Endothelial cell of umbilical vein (primary cell): ENCODE measurements around the gene VAV2. TPM values are rescaled to one million over a fixed set of nuclear protein-coding genes. Genes with fewer than 3 reads are reported as not detected.

Experiments used
- BruUV-seq: library from RNA; stranded (reverse); fragments of 400-500 nt; replicated peaks from 2 replicates; lab custom pipeline; 2021; lab: Mats Ljungman, UMichigan
- CTCF ChIA-PET: fragments of 300-600, 350-600 bp; sonication (Branson Sonifier 250); formaldehyde crosslinking; loops from one replicate; lab custom pipeline; 2021; ENCODE audit warnings: antibody characterized with exemption, inconsistent platforms; lab: Charles Lee
- POLR2A ChIA-PET: fragments of 300-600, 350-600 bp; sonication (Branson Sonifier 250); formaldehyde crosslinking; loops from one replicate; lab custom pipeline; 2021; ENCODE audit warnings: antibody characterized with exemption, inconsistent platforms; lab: Charles Lee
- DNase-seq: peaks from one replicate; pipeline ENCODE4 v3.0.0-alpha.2; 2011; ENCODE audit warnings: low read depth, low spot score
- FAIRE-seq: peaks from 2 replicates; lab custom pipeline; 2011; peaks lifted over from hg19 to GRCh38; lab: Jason Lieb, UNC
- H2AFZ ChIP-seq: 2 replicates; pipeline ENCODE4 v1.6.0; 2012; ENCODE audit warnings: low read depth, low read length, control low read depth, inconsistent platforms
- H3K27ac ChIP-seq: 2 replicates; pipeline ENCODE4 v1.5.1; 2011; ENCODE audit warnings: low read depth, mild to moderate bottlenecking, control low read depth, low read length, moderate library complexity; ENCODE audit not compliant: insufficient read depth
- H3K27me3 ChIP-seq, 2 experiments: 2 replicates each; pipeline versions ENCODE4 v1.6.0 to v1.6.1; 2011; ENCODE audit warnings: low read length in 2 of 2, mixed read lengths in 1 of 2; ENCODE audit not compliant: control insufficient read depth in 2 of 2, insufficient read depth in 2 of 2
- H3K36me3 ChIP-seq, 2 experiments: 2 replicates in 1 of 2; 3 replicates in 1 of 2; pipeline ENCODE4 v1.5.1; 2011; ENCODE audit warnings: low read length in 2 of 2, mild to moderate bottlenecking in 1 of 2, moderate library complexity in 1 of 2; ENCODE audit not compliant: control insufficient read depth in 2 of 2, insufficient read depth in 2 of 2; ENCODE audit errors: extremely low read depth in 1 of 2
- H3K4me1 ChIP-seq: 3 replicates; pipeline ENCODE4 v1.5.1; 2011; ENCODE audit warnings: mild to moderate bottlenecking, low read length; ENCODE audit not compliant: control insufficient read depth, insufficient read depth; ENCODE audit errors: extremely low read depth
- H3K4me2 ChIP-seq: 2 replicates; pipeline ENCODE4 v1.6.1; 2011; ENCODE audit warnings: low read length, control low read depth, mixed read lengths; ENCODE audit not compliant: insufficient read depth
- H3K4me3 ChIP-seq, 3 experiments: fragments of 200-600 bp in 1 of 3; sonication (generic), shearing (Covaris generic) in 1 of 3; replicated peaks in 1 of 3; 2 replicates each; pipeline ENCODE4 v1.5.1; 2011 to 2016; ENCODE audit warnings: control low read depth in 3 of 3, low read length in 3 of 3, mild to moderate bottlenecking in 2 of 3, inconsistent platforms in 1 of 3, low read depth in 1 of 3, moderate library complexity in 1 of 3; ENCODE audit not compliant: insufficient read depth in 1 of 3
- H3K79me2 ChIP-seq: 2 replicates; pipeline ENCODE4 v1.6.0; 2012; ENCODE audit warnings: low read length, inconsistent platforms; ENCODE audit not compliant: control insufficient read depth, insufficient read depth
- H3K9ac ChIP-seq: replicated peaks from 2 replicates; pipeline ENCODE3; 2011; ENCODE audit warnings: low read length, control low read depth; ENCODE audit not compliant: insufficient read depth; ENCODE audit errors: extremely low read depth
- H3K9me1 ChIP-seq: replicated peaks from 3 replicates; pipeline ENCODE4 v1.6.0; 2011; ENCODE audit warnings: mild to moderate bottlenecking, low read length; ENCODE audit not compliant: control insufficient read depth, insufficient read depth; ENCODE audit errors: extremely low read depth
- H3K9me3 ChIP-seq: replicated peaks from 2 replicates; pipeline ENCODE4 v1.5.1; 2012; ENCODE audit warnings: low read length, inconsistent platforms; ENCODE audit not compliant: control insufficient read depth, insufficient read depth
- H4K20me1 ChIP-seq: replicated peaks from 2 replicates; pipeline ENCODE3; 2011; ENCODE audit warnings: mild to moderate bottlenecking, low read length; ENCODE audit not compliant: control insufficient read depth, insufficient read depth; ENCODE audit errors: extremely low read depth
- EZH2 ChIP-seq: IDR thresholded peaks from 2 replicates; pipeline ENCODE4 v1.6.1; 2012; ENCODE audit warnings: borderline replicate concordance, low read depth, mild to moderate bottlenecking, moderate library complexity, low read length, inconsistent platforms; ENCODE audit not compliant: severe bottlenecking
- MYC ChIP-seq: IDR thresholded peaks from one replicate; pipeline ENCODE4 v1.6.1; 2011; ENCODE audit warnings: mild to moderate bottlenecking, low read depth, low read length
- POLR2A ChIP-seq: IDR thresholded peaks from 2 replicates; pipeline ENCODE4 v1.6.1; 2012; ENCODE audit warnings: low read depth, mild to moderate bottlenecking, control low read depth, low read length
- POLR2AphosphoS5 ChIP-seq: IDR thresholded peaks from 2 replicates; pipeline ENCODE4 v1.6.1; 2012; ENCODE audit warnings: low read depth, mild to moderate bottlenecking, control low read depth, low read length, moderate library complexity; ENCODE audit not compliant: insufficient read depth
- dilution Hi-C: fragments of 300-500 bp; cut with MboI; formaldehyde crosslinking; loops from one replicate; pipeline ENCODE4 v1.15.0; 2019; ENCODE audit warnings: low sequenced_read_pairs; ENCODE audit not compliant: extremely low pct_ligation_motif_present
- intact Hi-C: fragments of 100-400 bp; cut with micrococcal nuclease; formaldehyde crosslinking; loops from one replicate; pipeline ENCODE4 v1.10.0; 2022
- polyA plus RNA-seq, 4 experiments: library from polyadenylated mRNA; depleted of rRNA in 3 of 4; stranded (reverse) in 3 of 4; unstranded in 1 of 4; fragments of >200 nt; gene quantifications; 2 replicates each; pipeline versions ENCODE4 v1.2.1 to v1.2.3, GENCODE V29; 2011 to 2012; ENCODE audit warnings: missing spikeins in 1 of 4
- total RNA-seq: library from RNA; stranded (reverse); gene quantifications from 2 replicates; pipeline ENCODE4 v1.2.3, GENCODE V29; 2021
- TF ChIP-seq, protein P1 (sequence below), 2 donors: IDR thresholded peaks; 1 replicate in 1 of 2; 2 replicates in 1 of 2; pipeline ENCODE4 v1.5.1; 2011; ENCODE audit warnings: low read length in 2 of 2, mild to moderate bottlenecking in 2 of 2, moderate library complexity in 2 of 2, control low read depth in 1 of 2, inconsistent platforms in 1 of 2, low read depth in 1 of 2; ENCODE audit not compliant: insufficient read depth in 1 of 2; ENCODE audit errors: extremely low read depth in 1 of 2
- TF ChIP-seq, protein P2 (sequence below): IDR thresholded peaks from 2 replicates; pipeline ENCODE4 v1.6.1; 2011; ENCODE audit not compliant: insufficient read depth, insufficient read length

VAV2 gene
- total and polyA plus RNA-seq, 2 donors (not counting 3 experiments of a cell fraction or from before 2014, with no cell fraction given) = 10.6 to 30.6 TPM

DNA sequence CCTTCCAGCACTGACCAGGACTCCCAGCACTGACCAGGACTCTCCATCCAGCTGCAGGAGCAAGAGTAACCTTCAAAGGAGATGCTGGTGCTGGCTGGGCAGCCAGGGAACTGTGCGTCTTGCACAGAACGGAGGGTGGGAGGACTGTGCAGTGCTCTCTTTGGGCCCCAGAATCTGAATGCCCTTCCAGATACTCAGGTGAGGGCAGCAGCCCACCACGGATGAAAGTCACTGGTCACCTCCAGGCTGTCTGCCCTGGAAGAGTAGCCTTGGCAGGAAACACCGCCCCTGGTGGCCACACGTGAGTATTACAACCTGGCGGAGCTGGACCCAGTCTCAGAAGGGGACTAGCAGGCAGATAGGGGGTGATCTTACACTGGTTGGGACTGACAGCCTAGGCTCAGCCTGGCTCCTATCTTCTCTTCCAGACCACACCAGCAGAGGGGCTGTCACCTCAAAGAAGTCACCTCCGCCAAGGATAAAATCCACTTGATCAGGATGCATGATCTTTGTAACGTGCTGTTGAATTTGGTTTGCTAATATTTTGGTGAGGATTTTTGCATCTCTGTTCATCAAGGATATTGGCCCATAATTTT lies 249.2 kb downstream of the VAV2 start:
- no peaks in the 10 kb centered on the region for H3K79me2 ChIP-seq
- no peak overlapping the region for H3K4me2 ChIP-seq
- no peak overlapping the region for H3K27ac ChIP-seq
- H4K20me1 ChIP-seq = no peaks in the 10 kb centered on the region
- H3K9me1 ChIP-seq = no peaks in the 10 kb centered on the region
- ChIA-PET POLR2A (no interaction called here), CTCF (interaction anchor here (0.5 to 2.5 kb wide), 32 partner anchors 8 to 356 kb away, joined by 3 to 26 read pairs (median 4); partner anchors contain the start of gene CACFD1)
- BruUV-seq = no TSS peak
- H3K36me3 ChIP-seq = no peaks in the 10 kb centered on the region
- intact Hi-C loops (loop anchor here (1.0 kb wide), 1 partner anchor 251 kb away; no protein-coding TSS in a partner anchor), dilution Hi-C loops (no loop called here)
- no peaks in the 10 kb centered on the region for H3K9me3 ChIP-seq
- H3K9ac ChIP-seq = no peak overlapping the region
- FAIRE-seq (peak; percentile 93), DNase-seq (peak; percentile 82)
- H2AFZ ChIP-seq = no peak overlapping the region
- no peak overlapping the region for H3K4me3 ChIP-seq
- TF ChIP-seq, protein P1, sequence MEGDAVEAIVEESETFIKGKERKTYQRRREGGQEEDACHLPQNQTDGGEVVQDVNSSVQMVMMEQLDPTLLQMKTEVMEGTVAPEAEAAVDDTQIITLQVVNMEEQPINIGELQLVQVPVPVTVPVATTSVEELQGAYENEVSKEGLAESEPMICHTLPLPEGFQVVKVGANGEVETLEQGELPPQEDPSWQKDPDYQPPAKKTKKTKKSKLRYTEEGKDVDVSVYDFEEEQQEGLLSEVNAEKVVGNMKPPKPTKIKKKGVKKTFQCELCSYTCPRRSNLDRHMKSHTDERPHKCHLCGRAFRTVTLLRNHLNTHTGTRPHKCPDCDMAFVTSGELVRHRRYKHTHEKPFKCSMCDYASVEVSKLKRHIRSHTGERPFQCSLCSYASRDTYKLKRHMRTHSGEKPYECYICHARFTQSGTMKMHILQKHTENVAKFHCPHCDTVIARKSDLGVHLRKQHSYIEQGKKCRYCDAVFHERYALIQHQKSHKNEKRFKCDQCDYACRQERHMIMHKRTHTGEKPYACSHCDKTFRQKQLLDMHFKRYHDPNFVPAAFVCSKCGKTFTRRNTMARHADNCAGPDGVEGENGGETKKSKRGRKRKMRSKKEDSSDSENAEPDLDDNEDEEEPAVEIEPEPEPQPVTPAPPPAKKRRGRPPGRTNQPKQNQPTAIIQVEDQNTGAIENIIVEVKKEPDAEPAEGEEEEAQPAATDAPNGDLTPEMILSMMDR (IDR thresholded peaks at IDR 0.05; ENCODE audit: extremely low read depth in 1 of 2, insufficient read depth in 1 of 2, low read depth in 1 of 2, low read length in 2 of 2) = peak; percentile 98 to 99
- TF ChIP-seq, protein P2, sequence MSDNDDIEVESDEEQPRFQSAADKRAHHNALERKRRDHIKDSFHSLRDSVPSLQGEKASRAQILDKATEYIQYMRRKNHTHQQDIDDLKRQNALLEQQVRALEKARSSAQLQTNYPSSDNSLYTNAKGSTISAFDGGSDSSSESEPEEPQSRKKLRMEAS = no peak
- peaks cover 2 to 12% of the 10 kb centered on the region in 2 experiments for H3K27me3 ChIP-seq
- peaks cover 2% of the 10 kb centered on the region for H3K4me1 ChIP-seq

DNA sequence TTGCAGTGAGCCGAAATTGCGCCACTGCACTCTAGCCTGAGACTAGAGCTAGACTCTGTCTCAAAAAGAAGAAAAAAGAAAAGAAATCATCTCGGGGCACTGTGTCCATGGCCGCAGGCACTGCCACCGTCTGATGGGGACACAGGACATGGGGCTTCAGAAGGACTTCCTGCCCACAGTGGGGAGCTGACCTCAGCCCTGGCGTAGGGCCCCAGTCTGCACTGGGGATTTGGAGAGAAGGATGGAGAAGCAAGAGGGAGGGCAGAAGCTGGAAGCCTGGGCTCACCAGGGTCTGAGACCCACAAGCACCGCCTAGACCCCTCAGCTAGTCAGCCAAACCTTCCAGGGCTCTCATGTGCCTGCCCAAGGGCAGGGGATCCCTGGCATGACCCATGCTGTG lies 249.9 kb downstream of the VAV2 start:
- dilution Hi-C loops (no loop called here), intact Hi-C loops (no loop called here)
- Histone ChIP-seq H3K4me3 (no peak overlapping the region), H3K9me1 (no peaks in the 10 kb centered on the region), H3K79me2 (no peaks in the 10 kb centered on the region), H3K4me2 (no peak overlapping the region), H3K9me3 (no peaks in the 10 kb centered on the region), H3K27ac (no peak overlapping the region), H3K4me1 (peaks cover 2% of the 10 kb centered on the region), H4K20me1 (no peaks in the 10 kb centered on the region), H3K9ac (no peak overlapping the region), H3K27me3 (peaks cover 1 to 10% of the 10 kb centered on the region in 2 experiments), H2AFZ (no peak overlapping the region), H3K36me3 (no peaks in the 10 kb centered on the region)
- no TSS peak for BruUV-seq
- CTCF ChIA-PET = interaction anchor here (0.7 to 2.5 kb wide), 20 partner anchors 9 to 356 kb away, joined by 3 to 26 read pairs (median 4); partner anchors contain the start of gene CACFD1
- DNase-seq (no peak), FAIRE-seq (no peak)
- TF ChIP-seq MYC (no peak), POLR2AphosphoS5 (no peak), EZH2 (no peak), POLR2A (no peak)
- POLR2A ChIA-PET = no interaction called here
